AG04450 (cell line): ENCODE results near the gene ZNF219. TPM values are rescaled to one million over a fixed set of nuclear protein-coding genes. Genes with fewer than 3 reads are reported as not detected.
A peak's percentile ranks its signal among the peaks of the same experiment; 100 is the strongest.

ENCODE experiments used
- CTCF ChIA-PET: fragments of 300-600, 350-600 bp; formaldehyde crosslinking; extraction: SDS; loops from one replicate; lab custom pipeline; 2022; ENCODE audit warnings: antibody characterized with exemption, inconsistent platforms; lab: Charles Lee
- POLR2A ChIA-PET: fragments of 350-600 bp; formaldehyde crosslinking; extraction: SDS; loops from one replicate; lab custom pipeline; 2021; ENCODE audit warnings: antibody characterized with exemption, inconsistent platforms; lab: Yijun Ruan, JAX
- DNase-seq: peaks from one replicate; pipeline ENCODE4 v3.0.0-alpha.2; 2011; ENCODE audit warnings: low read depth, low spot score
- H3K27ac ChIP-seq: one replicate; pipeline ENCODE4 v1.5.1; 2012; ENCODE audit warnings: low read depth, low read length, control low read depth
- H3K27me3 ChIP-seq: one replicate; pipeline ENCODE4 v1.6.0; 2012; ENCODE audit warnings: low read length; ENCODE audit not compliant: control insufficient read depth, insufficient read depth
- H3K4me3 ChIP-seq: 2 replicates; pipeline ENCODE4 v1.5.1; 2011; ENCODE audit warnings: mild to moderate bottlenecking, low read depth, low read length, control low read depth
- H3K9me3 ChIP-seq: 2 replicates; pipeline ENCODE4 v1.5.1; 2012; ENCODE audit warnings: low read length; ENCODE audit not compliant: control insufficient read depth, insufficient read depth
- polyA minus RNA-seq: library from RNA; depleted of rRNA, polyadenylated mRNA; stranded (reverse); fragments of >200 nt; gene quantifications from 2 replicates; pipeline ENCODE4 v1.2.3, GENCODE V29; 2011; rRNA and poly(A)+ RNA removed
- polyA plus RNA-seq: library from polyadenylated mRNA; depleted of rRNA; stranded (reverse); fragments of >200 nt; gene quantifications from 2 replicates; pipeline ENCODE4 v1.2.3, GENCODE V29; 2011; rRNA removed
- TF ChIP-seq, protein P1 (sequence below): IDR thresholded peaks from 2 replicates; pipeline ENCODE4 v1.5.1; 2011; ENCODE audit warnings: low read depth, low read length, control low read depth, inconsistent platforms

Gene ZNF219
- polyA plus RNA-seq (3.9 and 4.8 TPM in 2 replicates), polyA minus RNA-seq (2.0 and 5.7 TPM in 2 replicates)

DNA sequence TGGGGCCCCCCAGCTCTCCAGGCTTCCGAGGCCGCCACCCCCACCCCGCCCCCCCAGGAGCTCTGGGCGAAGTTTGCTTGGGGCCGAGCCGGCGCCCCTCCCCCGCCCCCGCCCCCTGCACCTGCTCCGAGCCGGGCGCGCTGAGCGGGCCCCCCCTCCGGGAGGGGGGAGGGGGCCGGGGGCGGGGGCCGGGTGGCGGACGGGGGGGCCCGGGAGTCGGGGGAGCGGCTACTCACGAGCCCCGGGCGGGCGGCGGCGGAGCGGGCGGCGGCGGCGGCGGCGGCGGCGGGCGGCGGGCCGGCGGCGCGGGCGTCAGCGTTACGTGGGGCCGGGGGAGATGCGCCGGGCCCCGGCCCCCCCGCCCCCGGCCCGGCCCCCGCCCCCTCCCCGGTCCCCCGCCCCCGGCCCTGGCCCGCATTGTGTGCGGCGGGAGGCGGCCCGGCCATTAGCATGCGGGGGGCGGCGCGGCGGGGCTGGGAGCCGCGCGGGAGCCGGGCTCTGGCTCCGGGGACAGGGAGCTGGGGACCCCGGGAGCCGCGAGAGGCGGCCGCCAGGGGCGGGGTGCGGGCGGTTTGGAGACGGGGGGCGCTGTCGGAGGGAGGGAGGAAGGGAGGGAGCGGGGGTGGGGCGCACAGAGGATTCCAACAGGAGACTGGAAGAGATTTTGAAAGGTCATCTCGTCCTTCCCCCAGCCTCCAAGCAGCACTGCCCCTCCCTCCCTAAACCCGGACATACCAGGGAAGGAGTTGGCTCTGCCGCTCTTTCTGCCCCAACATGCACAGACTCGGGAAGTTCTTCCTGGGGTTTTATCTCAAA lies at the start of gene ZNF219:
Gene ZNF219 (minus strand): TSS at position 580 of the 816 bp plus-strand sequence. CDS start 5,064 bp downstream, outside the sequence.
- H3K27ac ChIP-seq, result no peak within 1 kb of the TSS
- DNase-seq, result no peak
- no peaks in the 10 kb centered on the region for H3K9me3 ChIP-seq
- ChIA-PET CTCF (interaction anchor here (0.5 to 6.9 kb wide), 4 partner anchors 9 to 374 kb away, joined by 3 to 191 read pairs (median 5); no protein-coding TSS in a partner anchor), POLR2A (interaction anchor here (1.3 kb wide), 1 partner anchor 27 kb away, joined by 8 read pairs; no protein-coding TSS in a partner anchor)
- TF ChIP-seq, protein P1, sequence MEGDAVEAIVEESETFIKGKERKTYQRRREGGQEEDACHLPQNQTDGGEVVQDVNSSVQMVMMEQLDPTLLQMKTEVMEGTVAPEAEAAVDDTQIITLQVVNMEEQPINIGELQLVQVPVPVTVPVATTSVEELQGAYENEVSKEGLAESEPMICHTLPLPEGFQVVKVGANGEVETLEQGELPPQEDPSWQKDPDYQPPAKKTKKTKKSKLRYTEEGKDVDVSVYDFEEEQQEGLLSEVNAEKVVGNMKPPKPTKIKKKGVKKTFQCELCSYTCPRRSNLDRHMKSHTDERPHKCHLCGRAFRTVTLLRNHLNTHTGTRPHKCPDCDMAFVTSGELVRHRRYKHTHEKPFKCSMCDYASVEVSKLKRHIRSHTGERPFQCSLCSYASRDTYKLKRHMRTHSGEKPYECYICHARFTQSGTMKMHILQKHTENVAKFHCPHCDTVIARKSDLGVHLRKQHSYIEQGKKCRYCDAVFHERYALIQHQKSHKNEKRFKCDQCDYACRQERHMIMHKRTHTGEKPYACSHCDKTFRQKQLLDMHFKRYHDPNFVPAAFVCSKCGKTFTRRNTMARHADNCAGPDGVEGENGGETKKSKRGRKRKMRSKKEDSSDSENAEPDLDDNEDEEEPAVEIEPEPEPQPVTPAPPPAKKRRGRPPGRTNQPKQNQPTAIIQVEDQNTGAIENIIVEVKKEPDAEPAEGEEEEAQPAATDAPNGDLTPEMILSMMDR, result no peak
- peaks cover 9% of the 10 kb centered on the region for H3K27me3 ChIP-seq
- H3K4me3 ChIP-seq, result peak within 1 kb of the TSS; percentile 73

DNA sequence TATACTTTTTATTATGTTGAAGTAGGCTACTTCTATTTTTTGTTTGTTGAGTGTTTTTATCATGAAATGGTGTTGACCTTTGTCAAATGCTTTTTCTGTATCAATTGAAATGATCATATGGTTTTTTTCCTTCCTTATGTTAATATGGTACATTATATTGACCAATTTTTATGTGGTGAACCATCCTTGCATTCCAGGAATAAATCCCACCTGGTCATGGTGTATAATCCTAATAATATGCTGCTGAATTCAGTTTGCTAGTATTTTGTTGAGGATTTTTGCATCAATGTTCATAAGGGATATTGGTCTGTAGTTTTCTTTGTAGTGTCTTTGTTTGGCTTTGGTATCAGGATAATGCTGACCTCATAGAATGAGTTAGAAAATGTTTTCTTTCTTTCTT lies 47.0 kb upstream of the ZNF219 start:
- Histone ChIP-seq H3K9me3 (no peaks in the 10 kb centered on the region), H3K27ac (no peak overlapping the region), H3K27me3 (no peaks in the 10 kb centered on the region), H3K4me3 (no peak overlapping the region)
- TF ChIP-seq, protein P1, result no peak
- ChIA-PET CTCF (interaction anchor here (3.6 kb wide), 1 partner anchor 10 kb away, joined by 15 read pairs; no protein-coding TSS in a partner anchor), POLR2A (no interaction called here)
- DNase-seq, result no peak

DNA sequence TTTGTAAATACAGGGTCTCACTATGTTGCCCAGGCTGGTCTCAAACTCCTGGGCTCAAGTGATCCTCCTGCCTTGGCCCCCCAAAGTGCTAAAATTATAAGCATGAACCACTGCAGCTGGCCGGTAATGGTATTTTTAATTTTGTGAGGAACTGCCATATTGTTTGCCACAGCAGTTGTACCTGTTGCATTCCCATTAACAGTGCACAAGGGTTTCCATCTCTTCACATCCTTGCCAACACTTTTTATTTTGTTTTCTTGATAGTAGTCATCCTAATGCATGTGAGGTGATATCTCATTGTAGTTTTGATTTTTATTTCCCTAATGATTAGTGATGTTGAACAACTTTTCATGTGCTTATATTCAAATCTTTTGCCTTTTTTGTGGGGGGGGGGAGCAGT lies 43.9 kb upstream of the ZNF219 start:
- H3K9me3 ChIP-seq, result no peaks in the 10 kb centered on the region
- no peak for DNase-seq
- H3K4me3 ChIP-seq, result no peak overlapping the region
- ChIA-PET POLR2A (no interaction called here), CTCF (no interaction called here)
- H3K27ac ChIP-seq, result no peak overlapping the region
- TF ChIP-seq, protein P1, result no peak
- no peaks in the 10 kb centered on the region for H3K27me3 ChIP-seq

DNA sequence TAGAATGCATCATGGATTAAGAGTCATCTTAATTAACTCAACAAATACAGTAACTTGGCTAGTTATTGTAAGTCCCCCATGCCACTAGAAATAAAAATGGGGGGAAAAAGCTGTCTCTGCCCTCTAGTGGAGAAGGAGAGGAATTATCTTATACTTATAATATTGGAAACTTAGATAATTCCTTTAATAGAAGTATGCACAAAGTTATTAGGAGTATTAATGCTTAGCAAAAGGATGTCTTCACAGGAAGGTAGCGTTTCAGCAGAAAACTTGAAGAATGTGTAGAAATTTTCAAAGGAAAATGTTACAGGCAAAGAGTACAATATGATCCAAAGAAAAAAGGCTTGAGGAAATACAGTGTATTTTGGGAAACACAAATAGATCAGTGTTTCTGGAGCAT lies 37.6 kb upstream of the ZNF219 start:
- TF ChIP-seq, protein P1, result peak; percentile 74
- ChIA-PET POLR2A (no interaction called here), CTCF (interaction anchor here (0.8 to 5.4 kb wide), 17 partner anchors 9 to 139 kb away, joined by 3 to 36 read pairs (median 5); partner anchors contain the start of gene OR5AU1)
- no peak for DNase-seq
- no peak overlapping the region for H3K4me3 ChIP-seq
- no peaks in the 10 kb centered on the region for H3K9me3 ChIP-seq
- H3K27me3 ChIP-seq, result peaks cover 2% of the 10 kb centered on the region
- no peak overlapping the region for H3K27ac ChIP-seq

DNA sequence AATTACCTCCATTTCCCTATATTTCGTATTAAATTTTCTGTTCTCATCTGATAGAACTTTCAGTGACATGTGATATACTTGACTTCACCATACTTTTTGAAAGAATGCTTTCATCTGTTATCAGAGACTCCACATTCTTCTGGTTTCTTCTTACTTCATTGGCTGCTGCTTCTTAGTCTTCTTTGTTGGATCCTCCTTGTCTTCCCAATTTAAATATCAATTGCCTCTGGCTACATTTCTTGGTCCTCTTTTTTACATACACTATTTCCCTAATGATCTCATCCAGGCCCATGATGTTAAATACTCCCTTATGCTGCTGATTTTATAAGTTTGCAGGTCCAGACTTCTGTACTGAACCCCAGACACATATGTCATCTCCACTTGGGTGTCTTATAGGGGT lies 35.4 kb upstream of the ZNF219 start:
- no peak for DNase-seq
- Histone ChIP-seq H3K27me3 (peaks cover 2% of the 10 kb centered on the region), H3K9me3 (no peaks in the 10 kb centered on the region), H3K27ac (no peak overlapping the region), H3K4me3 (no peak overlapping the region)
- TF ChIP-seq, protein P1, result no peak
- POLR2A ChIA-PET, result no interaction called here
- CTCF ChIA-PET, result interaction anchor here (5.4 kb wide), 1 partner anchor 119 kb away, joined by 36 read pairs; no protein-coding TSS in a partner anchor
